ENCODE data around the gene CNKSR3.

CNKSR3 gene

DNA sequence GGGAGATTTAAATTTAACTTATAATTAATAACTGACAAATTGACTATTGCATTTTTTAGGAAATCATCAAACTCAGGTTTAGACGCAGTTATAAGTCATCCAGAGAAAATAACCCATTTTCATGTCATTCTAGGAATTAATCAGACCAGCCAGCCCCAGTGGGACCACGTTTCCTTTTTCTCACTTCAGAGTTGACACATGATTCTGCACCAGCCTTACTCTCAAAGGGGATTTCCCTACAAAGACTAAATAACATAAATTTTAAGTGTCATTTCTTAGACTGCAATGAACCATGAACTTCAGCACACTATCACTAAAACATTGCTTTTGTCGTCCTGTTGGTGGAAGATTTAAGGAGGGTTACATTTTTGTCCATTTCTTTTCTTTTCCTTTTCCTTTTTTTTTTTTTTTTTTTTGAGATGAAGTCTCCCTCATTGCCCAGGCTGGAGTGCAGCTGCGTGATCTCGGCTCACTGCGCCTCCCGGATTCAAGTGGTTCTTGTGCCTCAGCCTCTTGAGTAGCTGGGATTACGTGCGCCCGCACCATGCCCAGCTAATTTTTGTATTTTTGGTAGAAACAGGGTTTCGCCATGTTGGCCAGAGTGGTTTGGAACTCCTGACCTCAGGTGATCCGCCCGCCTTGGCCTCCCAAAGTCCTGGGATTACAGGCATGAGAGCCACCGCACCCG, 157.4 kb downstream of the CNKSR3 start:
- DNase-seq = no peak

GRCh38 chr6:154350293-154350692, 160.2 kb downstream of the CNKSR3 start:
- no peak for DNase-seq
- in situ Hi-C loops (cut with HindIII; ENCODE audit: low pct_ligation_motif_present, low pct_unique_long_range_greater_than_20kb, low sequenced_read_pairs) = no loop called here

More for the DNA sequence above, 157.4 kb downstream of the CNKSR3 start:
- in situ Hi-C loops (cut with HindIII; ENCODE audit: low pct_ligation_motif_present, low pct_unique_long_range_greater_than_20kb, low sequenced_read_pairs) = no loop called here

GRCh38 chr6:154347981-154348380, 162.5 kb downstream of the CNKSR3 start:
- in situ Hi-C loops (cut with HindIII; ENCODE audit: low pct_ligation_motif_present, low pct_unique_long_range_greater_than_20kb, low sequenced_read_pairs) = loop anchor here (25.0 kb wide), 1 partner anchor 186 kb away; no protein-coding TSS in a partner anchor
- DNase-seq = no peak

DNA sequence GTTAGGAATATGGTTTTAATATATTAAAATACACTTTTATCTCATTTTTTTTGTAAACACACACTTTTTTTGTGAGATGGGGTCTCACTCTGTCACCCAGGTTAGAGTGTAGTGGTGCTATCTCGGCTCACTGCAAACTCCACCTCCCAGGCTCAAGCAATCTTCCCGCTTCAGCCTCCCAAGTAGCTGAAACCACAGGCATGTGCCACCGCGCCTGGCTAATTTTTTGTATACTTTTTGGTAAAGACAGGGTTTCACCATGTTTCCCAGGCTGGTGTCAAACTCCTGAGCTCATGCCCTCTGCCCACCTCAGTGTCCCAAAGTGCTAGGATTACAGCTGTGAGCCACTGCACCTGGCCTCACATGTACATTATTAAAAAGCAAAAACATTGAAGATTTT, 164.7 kb downstream of the CNKSR3 start:
- no peak for DNase-seq
- in situ Hi-C loops (cut with HindIII; ENCODE audit: low pct_ligation_motif_present, low pct_unique_long_range_greater_than_20kb, low sequenced_read_pairs) = loop anchor here (25.0 kb wide), 1 partner anchor 184 kb away; no protein-coding TSS in a partner anchor

GRCh38 chr6:154343473-154344308, 166.8 kb downstream of the CNKSR3 start:
- in situ Hi-C loops (cut with HindIII; ENCODE audit: low pct_ligation_motif_present, low pct_unique_long_range_greater_than_20kb, low sequenced_read_pairs) = loop anchor here (25.0 kb wide), 1 partner anchor 181 kb away; no protein-coding TSS in a partner anchor
- DNase-seq = peak; percentile 80

- DNase-seq = no peak
- in situ Hi-C loops (cut with HindIII; ENCODE audit: low pct_ligation_motif_present, low pct_unique_long_range_greater_than_20kb, low sequenced_read_pairs) = loop anchor here (25.0 kb wide), 1 partner anchor 180 kb away; no protein-coding TSS in a partner anchor
Observed at GRCh38 chr6:154341871-154342270, 168.6 kb downstream of the CNKSR3 start.

DNA sequence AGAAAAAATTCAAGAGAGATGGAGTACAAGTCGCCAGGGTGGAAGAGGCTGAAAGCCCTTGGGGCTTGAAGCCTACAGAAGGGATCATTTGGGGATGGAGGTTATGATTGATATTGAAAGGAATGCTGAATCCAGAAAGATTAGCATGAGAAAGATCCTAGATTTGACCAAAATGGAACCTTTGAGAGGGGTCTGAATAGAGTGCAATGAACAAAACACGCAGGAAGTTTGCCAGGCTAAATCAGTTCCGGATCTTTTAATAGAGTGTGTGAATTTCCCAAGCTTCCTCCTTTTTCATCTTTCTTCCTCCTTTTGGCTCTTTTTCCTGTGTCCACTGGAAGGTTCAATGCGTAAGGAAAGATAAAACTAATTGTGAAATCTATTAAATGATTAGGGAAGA, 169.1 kb downstream of the CNKSR3 start:
- no peak for DNase-seq
- in situ Hi-C loops (cut with HindIII; ENCODE audit: low pct_ligation_motif_present, low pct_unique_long_range_greater_than_20kb, low sequenced_read_pairs) = loop anchor here (25.0 kb wide), 1 partner anchor 179 kb away; no protein-coding TSS in a partner anchor
